ENCODE measurements around the gene ZNF304.

GRCh38 chr19:57338877-57339276 lies 12.2 kb upstream of the ZNF304 start:
- TF ChIP-seq CTCF (conservative IDR thresholded peaks at IDR 0.05 in 1 of 2, IDR thresholded peaks at IDR 0.05 in 1 of 2; ENCODE audit: extremely low read depth in 1 of 2, insufficient read depth in 1 of 2, low read depth in 1 of 2, low read length in 2 of 2): no peak
- TF ChIP-seq EZH2 (IDR thresholded peaks at IDR 0.05; ENCODE audit: borderline replicate concordance, low read length): no peak
